NCI-H526 treated with DMSO at 0.1 percent for 48 hours (cell line): ENCODE data around the gene CRYGD.
A peak's percentile ranks its signal among the peaks of the same experiment; 100 is the strongest.
"Not testable (repeated sequence)": the region's sequence is repeated elsewhere in the genome, so short reads cannot be mapped to it uniquely, and the experiment has no call there.

ENCODE experiments used
- DNase-seq: peaks from one replicate; lab custom pipeline; 2025; lab: John Stamatoyannopoulos, UW

Gene CRYGD

GRCh38 chr2:208129744-208130711 is 5.7 kb upstream of the CRYGD start, which contains the start of gene CRYGC:
Gene CRYGC, minus strand, starts transcription at chr2:208129828. Its CDS starts 36 bp downstream, at chr2:208129792.
- DNase-seq: no peak

- no peak for DNase-seq
Measured at GRCh38 chr2:208128136-208128535, 3.8 kb upstream of the CRYGD start.

- no peak for DNase-seq
Measured at GRCh38 chr2:208127090-208127489, 2.8 kb upstream of the CRYGD start.

GRCh38 chr2:208125251-208125650 is 927 bp upstream of the CRYGD start:
- no peak for DNase-seq

GRCh38 chr2:208122248-208122647 is 2.1 kb downstream of the CRYGD start:
- DNase-seq: no peak

GRCh38 chr2:208118918-208119317 is 5.4 kb downstream of the CRYGD start:
- DNase-seq: no peak

- not testable (repeated sequence) for DNase-seq
Measured at GRCh38 chr2:208117390-208117789, 6.9 kb downstream of the CRYGD start.

- peak; percentile 75 for DNase-seq
Measured at GRCh38 chr2:208112969-208113368, 11.4 kb downstream of the CRYGD start.

- not testable (repeated sequence) for DNase-seq
Measured at GRCh38 chr2:208112273-208112745, 12.0 kb downstream of the CRYGD start.

GRCh38 chr2:208103616-208104015 is 20.7 kb downstream of the CRYGD start:
- DNase-seq: no peak

- DNase-seq: peak; percentile 16
Measured at GRCh38 chr2:208101716-208102631, 22.4 kb downstream of the CRYGD start.

GRCh38 chr2:208099682-208100470 is 24.4 kb downstream of the CRYGD start:
- DNase-seq: no peak

GRCh38 chr2:208098701-208099100 is 25.6 kb downstream of the CRYGD start:
- not testable (repeated sequence) for DNase-seq

GRCh38 chr2:208098267-208098666 is 26.1 kb downstream of the CRYGD start:
- no peak for DNase-seq

GRCh38 chr2:208097801-208098200 is 26.5 kb downstream of the CRYGD start:
- no peak for DNase-seq

- no peak for DNase-seq
Measured at GRCh38 chr2:208097313-208097712, 27.0 kb downstream of the CRYGD start.

GRCh38 chr2:208096080-208096479 is 28.2 kb downstream of the CRYGD start:
- DNase-seq: no peak

GRCh38 chr2:208093128-208093527 is 31.2 kb downstream of the CRYGD start:
- DNase-seq: no peak

- no peak for DNase-seq
Measured at GRCh38 chr2:208092093-208092832, 32.1 kb downstream of the CRYGD start.

- no peak for DNase-seq
Measured at GRCh38 chr2:208090420-208090819, 33.9 kb downstream of the CRYGD start.

- DNase-seq: no peak
Measured at GRCh38 chr2:208086029-208086428, 38.3 kb downstream of the CRYGD start.
